MM.1S (cell line): ENCODE results near the gene METTL17.

Experiments
- DNase-seq: peaks from one replicate; pipeline ENCODE4 v3.0.0-alpha.2; 2015
- H2AFZ ChIP-seq: fragments of 300-600 bp; sonication (generic); 2 replicates; pipeline ENCODE4 v1.6.0; 2016; ENCODE audit warnings: antibody characterized with exemption, low read length
- H3F3A ChIP-seq: fragments of 300-600 bp; sonication (generic); 2 replicates; pipeline ENCODE4 v1.6.1; 2016; ENCODE audit warnings: mild to moderate bottlenecking, antibody characterized with exemption, low read length, moderate library complexity, mixed read lengths; ENCODE audit not compliant: insufficient read depth
- H3K27ac ChIP-seq: fragments of 300-600 bp; sonication (generic); 2 replicates; pipeline ENCODE4 v1.5.1; 2016; ENCODE audit warnings: mild to moderate bottlenecking, low read length
- H3K27me3 ChIP-seq: fragments of 300-600 bp; sonication (generic); replicated peaks from 2 replicates; pipeline ENCODE4 v1.6.0; 2016; ENCODE audit warnings: low read length; ENCODE audit not compliant: insufficient read depth
- H3K36me3 ChIP-seq: fragments of 300-600 bp; sonication (generic); replicated peaks from 2 replicates; pipeline ENCODE4 v1.6.1; 2016; ENCODE audit warnings: mild to moderate bottlenecking, low read length, mixed read lengths; ENCODE audit not compliant: insufficient read depth
- H3K4me1 ChIP-seq: fragments of 300-600 bp; sonication (generic); 2 replicates; pipeline ENCODE4 v1.6.1; 2016; ENCODE audit warnings: low read length, mixed read lengths
- H3K4me2 ChIP-seq: fragments of 300-600 bp; sonication (generic); 2 replicates; pipeline ENCODE4 v1.6.0; 2016; ENCODE audit warnings: low read depth, low read length
- H3K4me3 ChIP-seq: fragments of 300-600 bp; sonication (generic); 2 replicates; pipeline ENCODE4 v1.5.1; 2016; ENCODE audit warnings: low read length, mixed read lengths
- H3K79me2 ChIP-seq: fragments of 300-600 bp; sonication (generic); 2 replicates; pipeline ENCODE4 v1.6.1; 2016; ENCODE audit warnings: mixed run types, low read length, mixed read lengths
- H3K9ac ChIP-seq: fragments of 300-600 bp; sonication (generic); 2 replicates; pipeline ENCODE4 v1.6.1; 2016; ENCODE audit warnings: low read length, mixed read lengths
- H3K9me2 ChIP-seq: fragments of 300-600 bp; sonication (generic); replicated peaks from 2 replicates; pipeline ENCODE4 v1.6.1; 2016; ENCODE audit warnings: mild to moderate bottlenecking, low read length, mixed read lengths; ENCODE audit not compliant: insufficient read depth
- H3K9me3 ChIP-seq: fragments of 300-600 bp; sonication (generic); replicated peaks from 2 replicates; pipeline ENCODE4 v1.6.1; 2016; ENCODE audit warnings: mild to moderate bottlenecking, low read length, mixed read lengths; ENCODE audit not compliant: insufficient read depth
- H4K20me1 ChIP-seq: fragments of 300-600 bp; sonication (generic); 2 replicates; pipeline ENCODE4 v1.6.1; 2016; ENCODE audit warnings: mild to moderate bottlenecking, low read length, moderate library complexity, mixed read lengths; ENCODE audit not compliant: insufficient read depth
- EZH2 ChIP-seq: fragments of 300-600 bp; sonication (generic); optimal IDR thresholded peaks from 2 replicates; pipeline ENCODE3; 2017; ENCODE audit warnings: low read depth, mild to moderate bottlenecking, antibody characterized with exemption, low read length, mixed read lengths
- EZH2phosphoT487 ChIP-seq: fragments of 300-600 bp; sonication (generic); IDR thresholded peaks from 2 replicates; pipeline ENCODE4 v1.6.1; 2018; ENCODE audit warnings: antibody characterized with exemption, low read length
- TF ChIP-seq, protein P1 (sequence below): fragments of 300-600 bp; sonication (generic); IDR thresholded peaks from 2 replicates; pipeline ENCODE4 v1.5.1; 2016; ENCODE audit warnings: antibody characterized with exemption, low read length, mixed read lengths

Gene METTL17

DNA sequence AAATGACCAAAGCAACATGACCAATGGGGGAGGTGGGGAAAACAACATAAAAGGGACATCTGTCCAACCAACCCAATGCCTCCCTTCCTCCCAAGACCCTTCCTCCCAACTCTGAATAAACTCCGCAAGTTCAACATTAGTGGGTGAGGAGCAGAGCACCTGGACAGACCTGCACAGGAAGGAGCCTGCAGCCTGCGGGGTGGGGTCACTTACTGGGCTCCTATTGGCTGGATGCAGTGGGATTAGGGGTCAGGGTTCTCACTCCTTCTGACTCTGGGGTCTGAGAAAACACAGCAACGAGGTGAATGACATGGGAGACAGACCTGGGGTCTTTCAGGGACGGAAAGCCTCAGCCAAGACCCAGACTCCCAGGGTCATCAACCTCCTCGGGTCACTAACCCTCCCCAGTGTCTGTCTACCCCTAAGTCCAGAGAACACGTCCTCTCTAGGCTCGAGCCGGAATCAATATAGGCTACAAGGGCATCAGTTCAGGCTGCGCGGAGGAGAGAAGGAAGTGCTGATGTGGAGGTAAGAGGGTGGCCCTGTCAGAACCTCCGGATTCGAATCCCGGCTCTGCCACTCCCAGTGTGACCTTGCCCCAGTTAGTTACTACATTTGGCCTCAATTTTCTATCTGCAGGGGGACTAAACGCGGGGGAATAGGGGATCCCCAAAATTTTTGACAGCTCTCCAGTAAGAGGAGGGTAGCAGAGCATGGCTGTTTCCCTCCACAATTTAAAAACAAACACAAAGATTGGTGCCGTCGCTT, 34.2 kb downstream of the METTL17 start:
- H2AFZ ChIP-seq, result peak overlapping the region; percentile 67; the same call in 1 of the 2 replicates
- H3K9ac ChIP-seq, result peak overlapping the region; percentile 34; the same call in 1 of the 2 replicates

DNA sequence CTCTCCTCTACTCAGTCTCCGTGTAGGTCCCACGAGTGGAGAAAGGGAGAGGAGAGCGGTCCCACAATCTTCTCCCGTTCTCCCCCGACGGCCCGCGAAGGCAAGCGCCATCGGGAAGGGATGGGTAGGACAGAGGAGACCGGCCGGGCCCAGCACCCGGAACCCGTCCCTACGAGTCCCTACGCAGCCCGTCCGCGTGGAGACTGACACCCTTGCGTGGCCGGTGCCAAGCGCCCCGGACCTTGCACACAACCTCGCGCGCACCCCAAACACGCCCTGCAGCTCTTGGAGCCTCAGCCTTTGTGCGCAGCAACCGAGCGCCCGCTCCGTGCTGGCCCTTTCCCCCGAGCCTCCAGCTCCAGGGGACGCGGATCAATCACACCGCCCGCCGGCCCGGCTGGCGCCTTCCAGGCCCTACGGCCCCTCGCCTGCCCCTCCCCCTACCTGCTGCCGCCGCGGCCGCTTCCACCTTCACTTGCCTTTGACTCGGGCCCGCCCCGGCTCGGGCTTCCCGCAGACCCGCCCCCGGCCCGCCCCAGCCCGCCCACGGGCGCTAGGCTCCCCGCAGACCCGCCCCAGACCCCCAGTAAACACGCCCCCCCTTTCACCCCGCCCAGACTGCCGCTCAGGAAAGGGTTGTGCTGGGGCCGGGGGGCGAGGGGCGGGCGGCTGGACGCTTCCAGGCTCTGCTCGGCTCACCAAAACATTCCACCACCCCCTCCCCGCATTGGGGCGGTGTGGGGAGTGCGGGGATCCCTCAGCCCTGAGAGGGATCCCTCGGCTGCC, 35.0 kb downstream of the METTL17 start, which contains the start of gene NDRG2:
TSS of gene NDRG2 (minus strand) at position 477 of the 786 bp plus-strand sequence. CDS start 1,746 bp downstream, outside the sequence.
- no peak within 1 kb of the TSS for H3K27ac ChIP-seq
- H2AFZ ChIP-seq, result peak within 1 kb of the TSS; percentile 67

More for the DNA sequence above, 34.2 kb downstream of the METTL17 start:
- Histone ChIP-seq H3K36me3 (no peaks in the 10 kb centered on the region), H3F3A (no peaks in the 10 kb centered on the region), H3K79me2 (no peaks in the 10 kb centered on the region), H3K4me2 (peak overlapping the region; percentile 79), H3K9me3 (no peaks in the 10 kb centered on the region), H3K27me3 (no peaks in the 10 kb centered on the region), H3K9me2 (no peaks in the 10 kb centered on the region), H3K4me1 (no peaks in the 10 kb centered on the region), H3K4me3 (peak overlapping the region; percentile 63), H3K27ac (no peak overlapping the region), H4K20me1 (no peaks in the 10 kb centered on the region)
- no peak for DNase-seq
- no peak for TF ChIP-seq EZH2
- no peak for TF ChIP-seq EZH2phosphoT487
- TF ChIP-seq, protein P1, sequence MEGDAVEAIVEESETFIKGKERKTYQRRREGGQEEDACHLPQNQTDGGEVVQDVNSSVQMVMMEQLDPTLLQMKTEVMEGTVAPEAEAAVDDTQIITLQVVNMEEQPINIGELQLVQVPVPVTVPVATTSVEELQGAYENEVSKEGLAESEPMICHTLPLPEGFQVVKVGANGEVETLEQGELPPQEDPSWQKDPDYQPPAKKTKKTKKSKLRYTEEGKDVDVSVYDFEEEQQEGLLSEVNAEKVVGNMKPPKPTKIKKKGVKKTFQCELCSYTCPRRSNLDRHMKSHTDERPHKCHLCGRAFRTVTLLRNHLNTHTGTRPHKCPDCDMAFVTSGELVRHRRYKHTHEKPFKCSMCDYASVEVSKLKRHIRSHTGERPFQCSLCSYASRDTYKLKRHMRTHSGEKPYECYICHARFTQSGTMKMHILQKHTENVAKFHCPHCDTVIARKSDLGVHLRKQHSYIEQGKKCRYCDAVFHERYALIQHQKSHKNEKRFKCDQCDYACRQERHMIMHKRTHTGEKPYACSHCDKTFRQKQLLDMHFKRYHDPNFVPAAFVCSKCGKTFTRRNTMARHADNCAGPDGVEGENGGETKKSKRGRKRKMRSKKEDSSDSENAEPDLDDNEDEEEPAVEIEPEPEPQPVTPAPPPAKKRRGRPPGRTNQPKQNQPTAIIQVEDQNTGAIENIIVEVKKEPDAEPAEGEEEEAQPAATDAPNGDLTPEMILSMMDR, result no peak

DNA sequence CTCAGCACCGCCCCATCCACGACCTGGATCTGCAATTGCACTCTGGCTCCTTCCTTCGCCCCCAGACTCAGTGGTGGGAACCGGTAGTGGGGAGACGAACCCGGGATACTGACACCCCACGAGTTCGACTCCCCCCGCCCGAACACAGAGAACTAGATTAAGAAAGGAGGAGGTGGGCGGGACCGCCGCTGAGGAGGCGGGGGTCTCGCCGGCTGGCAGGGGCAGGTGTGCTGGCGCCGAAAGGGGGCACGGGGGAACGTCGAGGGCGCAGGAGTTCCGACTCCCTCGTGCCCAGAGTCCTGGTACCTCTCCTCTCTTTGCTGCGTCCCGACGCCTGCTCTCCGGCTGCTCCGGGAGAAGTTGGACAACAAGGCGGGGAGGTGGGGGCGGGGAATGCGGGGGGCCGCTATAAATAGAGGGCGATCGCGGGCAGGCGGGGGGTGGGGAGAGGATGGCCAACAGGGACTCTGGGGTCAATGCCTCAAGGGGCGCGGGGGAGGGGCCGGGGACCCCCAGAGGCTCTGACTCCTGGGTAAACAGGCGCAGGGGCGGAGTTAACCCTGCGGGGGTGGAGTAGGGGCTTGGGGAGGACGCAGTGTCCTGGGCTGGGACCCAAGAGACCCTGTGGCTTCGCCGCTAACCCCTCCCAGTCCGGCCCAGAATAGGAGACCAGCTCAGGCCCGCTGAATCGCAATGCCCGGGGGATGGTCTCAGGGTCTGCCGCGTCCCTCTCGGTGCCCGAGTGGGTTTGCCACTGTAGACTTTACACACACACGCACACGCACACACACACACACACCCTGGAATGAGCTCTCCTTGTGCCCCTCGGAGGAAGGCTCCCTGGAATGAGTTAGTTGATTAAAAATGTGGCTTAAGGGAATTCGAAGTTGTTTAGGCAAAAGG, 35.8 kb downstream of the METTL17 start:
- TF ChIP-seq EZH2phosphoT487, result no peak
- no peak for TF ChIP-seq EZH2
- TF ChIP-seq, protein P1, result no peak
- Histone ChIP-seq H3K4me2 (peak overlapping the region; percentile 52), H3K4me1 (no peaks in the 10 kb centered on the region), H3K79me2 (no peaks in the 10 kb centered on the region), H3K9ac (no peak overlapping the region), H3K9me3 (no peaks in the 10 kb centered on the region), H3K27me3 (no peaks in the 10 kb centered on the region), H3K4me3 (peak overlapping the region; percentile 50; the same call in 1 of the 2 replicates), H3K36me3 (no peaks in the 10 kb centered on the region), H3K9me2 (no peaks in the 10 kb centered on the region), H4K20me1 (no peaks in the 10 kb centered on the region), H3K27ac (no peak overlapping the region), H3F3A (no peaks in the 10 kb centered on the region), H2AFZ (peak overlapping the region; percentile 38; the same call in 1 of the 2 replicates)
- DNase-seq, result no peak

More for the DNA sequence above, 35.0 kb downstream of the METTL17 start, which contains the start of gene NDRG2:
- Histone ChIP-seq H3K36me3 (no peaks in the 10 kb centered on the region), H3K4me1 (no peaks in the 10 kb centered on the region), H3K4me2 (peak within 1 kb of the TSS; percentile 79), H3K9ac (peak within 1 kb of the TSS; percentile 34; the same call in 1 of the 2 replicates), H4K20me1 (no peaks in the 10 kb centered on the region), H3K4me3 (peak within 1 kb of the TSS; percentile 63), H3K9me3 (no peaks in the 10 kb centered on the region), H3K79me2 (no peaks in the 10 kb centered on the region), H3K9me2 (no peaks in the 10 kb centered on the region), H3F3A (no peaks in the 10 kb centered on the region), H3K27me3 (no peaks in the 10 kb centered on the region)
- TF ChIP-seq EZH2 (no peak), EZH2phosphoT487 (no peak)
- TF ChIP-seq, protein P1, result no peak
- DNase-seq, result peak; percentile 49
